CD4-positive, CD25-positive, alpha-beta regulatory T cell (primary cell): ENCODE results near the gene DNAI2. TPM values are rescaled to one million over a fixed set of nuclear protein-coding genes. Genes with fewer than 3 reads are reported as not detected.

ENCODE experiments used
- ATAC-seq, 2 donors: fragments of 150-1000 bp; cut with Tn5 transposase; one replicate each; pipeline ENCODE4 v1.10.0; 2021; ENCODE audit warnings: low read depth in 2 of 2, moderate number of reproducible peaks in 2 of 2, moderate library complexity in 1 of 2
- DNase-seq, 3 donors: peaks; one replicate each; pipeline versions ENCODE4 v3.0.0 to v3.0.0-alpha.2; 2012 to 2022; ENCODE audit warnings: mixed read lengths in 1 of 3
- H3K27ac ChIP-seq: one replicate; pipeline ENCODE4 v1.7.0; 2013; ENCODE audit warnings: mild to moderate bottlenecking, low read length; ENCODE audit not compliant: insufficient read depth, poor library complexity, severe bottlenecking
- H3K27me3 ChIP-seq: one replicate; pipeline ENCODE4 v1.7.0; 2013; ENCODE audit warnings: low read length; ENCODE audit not compliant: control insufficient read depth, insufficient read depth
- H3K36me3 ChIP-seq: one replicate; pipeline ENCODE4 v1.7.0; 2013; ENCODE audit warnings: mild to moderate bottlenecking, low read length, moderate library complexity; ENCODE audit not compliant: control insufficient read depth, insufficient read depth
- H3K4me1 ChIP-seq: 2 replicates; pipeline ENCODE4 v1.7.0; 2013; ENCODE audit warnings: mild to moderate bottlenecking, low read length; ENCODE audit not compliant: insufficient read depth, control insufficient read depth, poor library complexity, severe bottlenecking
- H3K4me3 ChIP-seq: one replicate; pipeline ENCODE4 v1.7.0; 2013; ENCODE audit warnings: low read depth, mild to moderate bottlenecking, low read length, moderate library complexity
- H3K9me3 ChIP-seq, 2 experiments: 1 replicate in 1 of 2; 2 replicates in 1 of 2; pipeline ENCODE4 v1.7.0; 2013; ENCODE audit warnings: low read length in 2 of 2, mild to moderate bottlenecking in 1 of 2, moderate library complexity in 1 of 2; ENCODE audit not compliant: control insufficient read depth in 2 of 2
- H3K27ac Mint-ChIP-seq, 3 donors: one replicate each; pipeline ENCODE4 v1.8.0; 2020 to 2022; ENCODE audit warnings: mild to moderate bottlenecking in 3 of 3, mixed read lengths in 3 of 3, moderate library complexity in 2 of 3
- H3K27me3 Mint-ChIP-seq: one replicate; pipeline ENCODE4 v1.8.0; 2022; ENCODE audit warnings: mild to moderate bottlenecking, mixed read lengths
- H3K36me3 Mint-ChIP-seq: one replicate; pipeline ENCODE4 v1.8.0; 2020; ENCODE audit warnings: mixed read lengths
- H3K4me1 Mint-ChIP-seq, 4 donors: one replicate each; pipeline ENCODE4 v1.8.0; 2020 to 2022; ENCODE audit warnings: mixed read lengths in 4 of 4, mild to moderate bottlenecking in 1 of 4
- H3K4me3 Mint-ChIP-seq, 4 donors: one replicate each; pipeline ENCODE4 v1.8.0; 2020 to 2022; ENCODE audit warnings: mild to moderate bottlenecking in 4 of 4, mixed read lengths in 4 of 4, moderate library complexity in 3 of 4
- H3K9me3 Mint-ChIP-seq, 7 donors: one replicate each; pipeline ENCODE4 v1.8.0; 2020 to 2022; ENCODE audit warnings: mixed read lengths in 7 of 7, mild to moderate bottlenecking in 3 of 7, moderate library complexity in 2 of 7
- polyA plus RNA-seq, 4 donors: library from polyadenylated mRNA; unstranded; fragments of 300-500 nt; fragmentation: Illumina TruSeq; gene quantifications; one replicate each; pipeline ENCODE4 v1.2.3, GENCODE V29; 2021
- total RNA-seq: library from RNA; stranded (reverse); gene quantifications from one replicate; pipeline ENCODE4 v1.2.3, GENCODE V29; 2022

The DNAI2 gene
- total and polyA plus RNA-seq, 5 donors from 2014 or later, result 0.10 to 1.5 (median 0.23) TPM; not detected in 2

GRCh38 chr17:74296548-74296936 lies 22.5 kb downstream of the DNAI2 start:
- Histone ChIP-seq H3K36me3 (no peaks in the 10 kb centered on the region), H3K27ac (no peak overlapping the region), H3K9me3 (no peaks in the 10 kb centered on the region), H3K4me1 (peaks cover 16% of the 10 kb centered on the region), H3K27me3 (no peaks in the 10 kb centered on the region), H3K4me3 (no peak overlapping the region)
- H3K36me3 Mint-ChIP-seq, result no peaks in the 10 kb centered on the region
- ATAC-seq (peak; percentile 43 to 58), DNase-seq (peak in 2 of 3 donors; percentile 34 to 77)
- H3K4me3 Mint-ChIP-seq, result no peak overlapping the region
- H3K27me3 Mint-ChIP-seq, result peaks cover 4% of the 10 kb centered on the region
- H3K27ac Mint-ChIP-seq, result peak overlapping the region; percentile 14 to 76 (median 62)
- H3K9me3 Mint-ChIP-seq, result peaks cover 0 to 2% (median 0%) of the 10 kb centered on the region in 7 donors
- H3K4me1 Mint-ChIP-seq, result peaks cover 9 to 39% (median 27%) of the 10 kb centered on the region in 4 donors

DNA sequence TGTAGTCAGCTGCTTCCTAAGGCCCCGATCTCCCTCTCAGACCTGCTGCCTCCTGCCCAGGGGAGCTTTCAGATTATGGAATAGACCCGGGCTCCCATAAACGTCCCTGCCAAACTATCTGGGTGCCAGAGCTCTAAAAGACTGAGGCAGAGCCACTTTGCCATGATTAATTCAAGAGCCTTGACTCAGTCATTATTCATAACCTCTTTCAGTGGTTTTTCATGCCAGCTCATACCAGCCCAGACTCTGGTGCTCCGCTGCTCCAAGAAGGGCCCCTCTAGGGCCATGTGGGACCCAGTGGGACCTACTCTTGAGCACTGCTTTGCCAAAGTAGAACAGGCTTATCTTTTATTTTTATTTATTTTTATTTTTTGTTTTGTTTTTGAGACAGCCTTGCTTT lies 23.9 kb downstream of the DNAI2 start:
- Histone ChIP-seq H3K27ac (no peak overlapping the region), H3K27me3 (no peaks in the 10 kb centered on the region), H3K36me3 (no peaks in the 10 kb centered on the region), H3K4me3 (no peak overlapping the region), H3K4me1 (peaks cover 16% of the 10 kb centered on the region), H3K9me3 (no peaks in the 10 kb centered on the region)
- DNase-seq (peak in 1 of 3 donors; percentile 19), ATAC-seq (no peak)
- Mint-ChIP-seq H3K27me3 (peaks cover 4% of the 10 kb centered on the region), H3K27ac (peak overlapping the region; percentile 26 to 83 (median 75)), H3K4me3 (peak overlapping the region in 1 of 4 donors; percentile 33), H3K36me3 (no peaks in the 10 kb centered on the region), H3K4me1 (peaks cover 9 to 43% (median 27%) of the 10 kb centered on the region in 4 donors), H3K9me3 (peaks cover 0 to 2% (median 0%) of the 10 kb centered on the region in 7 donors)

GRCh38 chr17:74298778-74299177 lies 24.7 kb downstream of the DNAI2 start:
- Histone ChIP-seq H3K27ac (no peak overlapping the region), H3K4me1 (peaks cover 16% of the 10 kb centered on the region), H3K9me3 (no peaks in the 10 kb centered on the region), H3K27me3 (no peaks in the 10 kb centered on the region), H3K4me3 (no peak overlapping the region), H3K36me3 (no peaks in the 10 kb centered on the region)
- H3K27ac Mint-ChIP-seq, result peak overlapping the region in 2 of 3 donors; percentile 62 to 78
- H3K4me3 Mint-ChIP-seq, result no peak overlapping the region
- ATAC-seq, result no peak
- H3K36me3 Mint-ChIP-seq, result no peaks in the 10 kb centered on the region
- peaks cover 9 to 40% (median 27%) of the 10 kb centered on the region in 4 donors for H3K4me1 Mint-ChIP-seq
- peaks cover 0 to 2% (median 0%) of the 10 kb centered on the region in 7 donors for H3K9me3 Mint-ChIP-seq
- H3K27me3 Mint-ChIP-seq, result peaks cover 4% of the 10 kb centered on the region
- DNase-seq, result no peak

DNA sequence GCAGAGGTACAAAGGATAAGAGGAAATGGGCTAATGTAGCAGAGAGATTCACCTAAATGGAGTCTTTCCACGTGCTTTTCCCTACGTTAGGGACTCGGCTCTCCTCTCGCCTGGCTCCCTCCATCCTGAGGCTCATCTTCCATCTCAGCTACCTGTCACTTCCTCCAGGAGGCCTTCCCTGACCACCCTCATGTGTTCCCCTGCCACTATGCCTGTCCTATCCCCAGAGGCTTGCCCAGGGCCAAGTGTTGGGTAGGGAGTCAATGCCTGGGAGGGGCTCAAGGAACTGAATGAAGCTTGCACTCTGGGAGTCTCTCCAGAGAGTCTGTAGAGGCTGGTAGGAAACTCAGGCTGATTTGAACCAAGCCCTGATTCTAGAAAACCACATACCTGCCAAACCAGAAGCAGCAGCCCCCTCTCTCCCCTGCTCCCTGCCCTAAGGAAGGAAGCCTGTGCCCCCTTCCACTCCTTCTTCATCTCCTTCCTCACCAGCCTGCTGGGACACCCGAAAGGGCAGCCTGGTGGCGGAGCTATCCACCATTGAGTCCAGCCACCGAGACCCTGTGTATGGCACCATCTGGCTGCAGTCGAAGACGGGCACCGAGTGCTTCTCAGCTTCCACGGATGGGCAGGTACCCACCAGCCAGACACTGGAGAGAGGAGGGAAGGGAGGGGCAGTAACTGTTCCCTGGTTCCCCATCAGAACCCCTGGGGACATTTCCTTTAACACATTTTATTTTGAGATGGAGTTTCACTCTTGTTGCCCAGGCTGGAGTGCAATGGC lies 25.4 kb downstream of the DNAI2 start:
- ATAC-seq (no peak), DNase-seq (no peak)
- Histone ChIP-seq H3K27ac (no peak overlapping the region), H3K4me1 (peaks cover 16% of the 10 kb centered on the region), H3K9me3 (no peaks in the 10 kb centered on the region), H3K4me3 (no peak overlapping the region), H3K36me3 (no peaks in the 10 kb centered on the region), H3K27me3 (no peaks in the 10 kb centered on the region)
- Mint-ChIP-seq H3K9me3 (peaks cover 0 to 2% (median 0%) of the 10 kb centered on the region in 7 donors), H3K4me3 (no peak overlapping the region), H3K27me3 (peaks cover 4% of the 10 kb centered on the region), H3K4me1 (peaks cover 9 to 40% (median 27%) of the 10 kb centered on the region in 4 donors), H3K36me3 (no peaks in the 10 kb centered on the region), H3K27ac (peak overlapping the region in 1 of 3 donors; percentile 78)

- no peak for DNase-seq
- ATAC-seq, result no peak
- no peak overlapping the region for H3K4me3 Mint-ChIP-seq
- H3K27ac ChIP-seq, result no peak overlapping the region
- peaks cover 5 to 33% (median 12%) of the 10 kb centered on the region in 4 donors for H3K4me1 Mint-ChIP-seq
- no peaks in the 10 kb centered on the region for H3K36me3 ChIP-seq
- H3K4me3 ChIP-seq, result no peak overlapping the region
- no peaks in the 10 kb centered on the region for H3K9me3 ChIP-seq
- H3K36me3 Mint-ChIP-seq, result no peaks in the 10 kb centered on the region
- H3K27ac Mint-ChIP-seq, result peak overlapping the region in 1 of 3 donors; percentile 25
- H3K27me3 Mint-ChIP-seq, result peaks cover 7% of the 10 kb centered on the region
- no peaks in the 10 kb centered on the region for H3K9me3 Mint-ChIP-seq
- no peaks in the 10 kb centered on the region for H3K27me3 ChIP-seq
- peaks cover 5% of the 10 kb centered on the region for H3K4me1 ChIP-seq
Observed at GRCh38 chr17:74303305-74303704, 29.3 kb downstream of the DNAI2 start.

DNA sequence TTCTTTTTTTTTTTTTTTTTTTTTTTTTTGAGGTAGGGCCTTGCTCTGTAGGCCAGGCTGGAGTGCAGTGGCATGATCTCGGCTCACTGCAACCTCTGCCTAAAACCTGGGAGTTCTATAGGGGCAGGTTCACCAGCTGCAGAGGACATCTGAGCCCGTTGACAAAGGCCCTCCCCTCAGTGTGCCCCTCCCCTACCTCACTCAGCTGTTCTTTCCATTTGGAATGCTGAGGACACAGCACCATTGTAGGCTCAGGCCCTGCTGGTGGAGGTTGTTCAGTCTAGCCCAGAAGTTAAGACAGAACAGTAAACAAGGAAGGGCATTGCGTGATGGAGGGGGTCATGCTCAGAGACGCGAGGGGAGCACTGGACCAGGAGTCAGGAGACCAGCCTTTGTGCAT lies 30.1 kb downstream of the DNAI2 start:
- H3K27ac ChIP-seq, result no peak overlapping the region
- H3K9me3 Mint-ChIP-seq, result peaks cover 0 to 1% (median 0%) of the 10 kb centered on the region in 7 donors

DNA sequence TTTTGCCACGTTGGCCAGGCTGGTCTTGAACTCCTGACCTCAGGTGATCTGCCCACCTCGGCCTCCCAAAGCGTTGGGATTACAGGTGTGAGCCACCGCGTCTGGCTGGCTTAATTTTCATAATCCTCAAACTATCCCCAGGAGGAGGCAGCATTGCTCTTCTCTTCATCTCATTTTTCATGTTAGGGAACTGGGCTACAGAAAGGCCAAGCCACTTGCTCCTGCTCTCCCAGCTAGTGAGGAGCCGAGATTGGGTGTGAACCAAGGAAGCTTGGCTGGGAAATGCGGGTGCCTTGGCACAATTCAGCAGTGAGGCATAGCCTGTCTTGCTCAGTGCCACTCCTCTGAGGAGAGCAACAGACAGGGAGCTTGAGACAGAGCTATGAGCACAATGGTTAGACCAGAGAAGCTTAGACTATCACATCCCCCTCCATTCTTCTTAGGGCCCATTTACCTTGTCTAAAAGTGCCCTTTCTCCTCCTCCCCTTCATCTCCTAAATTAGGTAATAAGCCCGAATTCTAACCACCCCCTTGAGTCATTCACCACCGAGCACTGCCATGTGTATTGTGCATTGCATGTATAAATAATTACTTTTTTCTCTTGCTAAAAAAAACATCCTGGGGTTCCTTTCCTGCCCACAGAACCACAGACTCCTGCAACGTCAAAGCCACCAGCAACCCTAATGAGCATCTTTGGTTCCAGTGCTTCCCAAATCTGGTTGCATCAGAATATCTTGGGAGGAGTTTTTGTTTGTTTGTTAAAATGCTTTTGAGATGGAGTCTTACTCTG lies 32.0 kb downstream of the DNAI2 start:
- peak overlapping the region in 2 of 3 donors; percentile 44 to 67 for H3K27ac Mint-ChIP-seq
- Histone ChIP-seq H3K4me3 (no peak overlapping the region), H3K27me3 (no peaks in the 10 kb centered on the region), H3K4me1 (peaks cover 4% of the 10 kb centered on the region), H3K36me3 (no peaks in the 10 kb centered on the region), H3K27ac (no peak overlapping the region), H3K9me3 (no peaks in the 10 kb centered on the region)
- H3K4me1 Mint-ChIP-seq, result peaks cover 4 to 16% (median 11%) of the 10 kb centered on the region in 4 donors
- ATAC-seq, result no peak
- no peaks in the 10 kb centered on the region for H3K36me3 Mint-ChIP-seq
- peaks cover 0 to 1% (median 0%) of the 10 kb centered on the region in 7 donors for H3K9me3 Mint-ChIP-seq
- H3K27me3 Mint-ChIP-seq, result peaks cover 7% of the 10 kb centered on the region
- H3K4me3 Mint-ChIP-seq, result peak overlapping the region in 1 of 4 donors; percentile 24
- no peak for DNase-seq

More for the DNA sequence above, 30.1 kb downstream of the DNAI2 start:
- Histone ChIP-seq H3K4me1 (peaks cover 5% of the 10 kb centered on the region), H3K4me3 (no peak overlapping the region), H3K9me3 (no peaks in the 10 kb centered on the region), H3K36me3 (no peaks in the 10 kb centered on the region), H3K27me3 (no peaks in the 10 kb centered on the region)
- DNase-seq (no peak), ATAC-seq (no peak)
- Mint-ChIP-seq H3K27ac (no peak overlapping the region), H3K27me3 (peaks cover 7% of the 10 kb centered on the region), H3K4me3 (no peak overlapping the region), H3K36me3 (no peaks in the 10 kb centered on the region), H3K4me1 (peaks cover 5 to 28% (median 12%) of the 10 kb centered on the region in 4 donors)
